Sciatic nerve (tissue), 2 donors: Measurements from ENCODE around the gene MGMT. TPM values are rescaled to one million over a fixed set of nuclear protein-coding genes. Genes with fewer than 3 reads are reported as not detected.

Experiments used
- ATAC-seq: fragments of 200-7000 bp; cut with Tn5 transposase; one replicate; pipeline ENCODE4 v1.9.1; 2020; ENCODE audit warnings: mild to moderate bottlenecking, moderate library complexity
- DNase-seq: peaks from one replicate; pipeline ENCODE4 v3.0.0-alpha.2; 2020; ENCODE audit warnings: low spot score
- intact Hi-C: fragments of 100-400 bp; cut with DNase I; formaldehyde crosslinking; loops from one replicate; pipeline ENCODE4 v1.14.2; 2022
- total RNA-seq: library from RNA; stranded (reverse); fragmentation: NEBNext Ultra II Directional; extraction: Animal tissue kit (Norgen Biotek cat#: 25700); gene quantifications from one replicate; pipeline ENCODE4 v1.2.1, GENCODE V29; 2021
- donor health status: DM: no; HTN: no; CAD: no.
- donor health status: DM: no; HTN: no; CAD: no.

MGMT gene
- total RNA-seq, 1 donor from 2014 or later, result 24.5 TPM

GRCh38 chr10:129727071-129727470, 260.0 kb downstream of the MGMT start:
- DNase-seq, result no peak
- no peak for ATAC-seq
- intact Hi-C loops, result no loop called here

GRCh38 chr10:129727495-129727894, 260.5 kb downstream of the MGMT start:
- ATAC-seq, result no peak
- DNase-seq, result no peak
- intact Hi-C loops, result no loop called here

- ATAC-seq, result no peak
Observed at GRCh38 chr10:129728246-129728820, 261.3 kb downstream of the MGMT start.

GRCh38 chr10:129728905-129729795, 262.1 kb downstream of the MGMT start:
- ATAC-seq (no peak), DNase-seq (no peak)
- intact Hi-C loops, result no loop called here

More at GRCh38 chr10:129728246-129728820, 261.3 kb downstream of the MGMT start:
- intact Hi-C loops, result no loop called here
- DNase-seq, result no peak

GRCh38 chr10:129730272-129730992, 263.4 kb downstream of the MGMT start:
- no peak for DNase-seq
- no peak for ATAC-seq
- intact Hi-C loops, result no loop called here

GRCh38 chr10:129730993-129731325, 263.9 kb downstream of the MGMT start:
- intact Hi-C loops, result no loop called here
- DNase-seq (no peak), ATAC-seq (no peak)

GRCh38 chr10:129740532-129741279, 273.7 kb downstream of the MGMT start:
- no peak for ATAC-seq
- intact Hi-C loops, result no loop called here
- no peak for DNase-seq

GRCh38 chr10:129741280-129741977, 274.4 kb downstream of the MGMT start:
- intact Hi-C loops, result no loop called here
- DNase-seq (no peak), ATAC-seq (no peak)

- DNase-seq (no peak), ATAC-seq (no peak)
- intact Hi-C loops, result no loop called here
Observed at GRCh38 chr10:129741978-129742741, 275.1 kb downstream of the MGMT start.

- no peak for DNase-seq
- intact Hi-C loops, result no loop called here
- no peak for ATAC-seq
Observed at GRCh38 chr10:129742742-129743550, 275.9 kb downstream of the MGMT start.

GRCh38 chr10:129743738-129744133, 276.7 kb downstream of the MGMT start:
- DNase-seq (no peak), ATAC-seq (no peak)
- intact Hi-C loops, result no loop called here

- DNase-seq (no peak), ATAC-seq (no peak)
- intact Hi-C loops, result no loop called here
Observed at GRCh38 chr10:129744134-129745111, 277.4 kb downstream of the MGMT start.

- ATAC-seq (no peak), DNase-seq (no peak)
- intact Hi-C loops, result no loop called here
Observed at GRCh38 chr10:129745186-129745750, 278.2 kb downstream of the MGMT start.

- no peak for ATAC-seq
- intact Hi-C loops, result loop anchor here (5.0 kb wide), 1 partner anchor 1168 kb away; no protein-coding TSS in a partner anchor
- DNase-seq, result peak; percentile 2
Observed at GRCh38 chr10:129754211-129755050, 287.4 kb downstream of the MGMT start.

- no peak for ATAC-seq
- intact Hi-C loops, result loop anchor here (5.0 kb wide), 1 partner anchor 1167 kb away; no protein-coding TSS in a partner anchor
- DNase-seq, result peak; percentile 13
Observed at GRCh38 chr10:129755158-129755591, 288.1 kb downstream of the MGMT start.
